ENCODE measurements around the gene BEGAIN.
A peak's percentile ranks its signal among the peaks of the same experiment; 100 is the strongest.

Gene BEGAIN

DNA sequence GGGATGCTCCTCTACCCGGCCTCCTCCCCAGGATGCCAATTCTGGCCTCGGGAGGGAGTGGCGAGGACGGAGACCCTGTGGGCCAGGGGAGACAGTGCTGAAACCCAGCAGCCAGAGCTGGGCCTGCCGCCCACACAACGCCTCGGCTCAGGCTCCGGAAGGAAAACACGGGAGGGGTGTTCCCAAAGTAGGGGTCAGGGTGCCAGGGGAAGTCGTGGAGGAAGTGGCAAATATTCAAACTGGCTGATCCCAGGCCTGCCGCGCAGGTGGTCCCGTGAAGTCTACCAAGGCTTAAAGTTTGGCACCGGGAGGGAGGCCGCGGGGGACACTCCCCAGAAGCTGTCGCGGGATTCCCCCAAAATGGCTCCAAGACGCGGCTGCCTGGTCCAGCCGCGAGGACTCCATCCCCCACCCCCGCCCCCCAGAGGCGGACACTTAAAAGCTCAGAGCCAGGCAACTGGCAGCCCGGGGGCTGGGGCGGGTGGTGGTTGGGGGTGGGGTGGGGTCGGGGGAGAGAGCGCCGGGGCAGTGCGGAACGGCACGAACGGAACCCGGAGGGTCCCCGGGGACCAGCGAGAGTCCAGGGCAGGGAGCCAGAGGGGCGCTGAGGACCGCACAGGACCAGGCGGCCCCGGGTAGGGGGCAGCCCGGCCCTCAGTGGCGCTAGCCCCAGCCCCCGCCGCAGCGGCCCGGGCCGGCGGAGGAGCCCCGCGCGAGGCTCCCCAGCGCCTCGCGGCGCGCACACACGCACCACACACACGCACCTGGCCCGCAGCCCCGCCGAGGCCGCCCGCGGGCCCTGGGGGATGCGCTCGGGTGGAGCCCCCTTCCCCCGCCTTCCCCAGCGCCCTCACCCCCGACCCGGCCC is 20.0 kb downstream of the BEGAIN start:
- no peak for DNase-seq

DNA sequence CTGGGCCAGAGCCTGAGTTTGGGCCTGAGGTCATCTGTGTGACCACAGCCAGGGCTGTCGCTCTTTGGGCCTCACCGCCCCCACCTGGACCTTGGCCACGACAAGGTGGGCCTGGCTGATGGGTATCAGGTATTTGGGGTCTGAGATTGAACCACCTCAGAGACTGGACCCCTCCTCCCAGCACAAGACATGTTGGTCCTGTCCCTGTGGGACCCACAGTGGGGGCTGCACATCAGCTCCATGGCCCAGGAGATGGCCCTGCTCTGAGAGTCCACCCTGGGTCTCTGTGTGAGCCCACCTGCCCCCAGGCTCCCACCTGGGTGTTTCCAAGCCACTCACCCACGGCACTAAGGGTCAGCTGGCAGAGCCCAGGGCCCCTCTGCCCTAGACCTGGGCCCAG is 20.6 kb downstream of the BEGAIN start:
- no peak for DNase-seq

DNA sequence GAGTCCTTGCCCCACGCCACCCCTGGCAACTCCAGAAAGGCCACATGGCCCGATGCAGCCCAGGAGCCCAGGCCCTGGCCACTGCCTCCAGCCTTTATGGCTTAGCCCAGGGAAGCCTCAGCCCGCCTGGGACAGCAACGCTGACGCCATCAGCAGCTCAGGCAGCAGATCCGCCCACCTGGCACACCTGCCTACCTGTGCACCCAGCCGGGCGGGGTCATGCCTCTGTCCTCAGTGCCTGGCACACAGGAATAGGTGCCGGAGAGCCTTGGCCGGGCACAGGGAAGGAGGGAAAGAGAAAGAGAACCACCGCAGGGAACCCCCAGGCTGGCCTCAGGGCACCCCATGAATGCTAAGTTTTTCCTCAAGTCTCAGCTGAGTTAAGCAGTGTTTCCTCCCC is 21.1 kb downstream of the BEGAIN start:
- DNase-seq, result no peak

DNA sequence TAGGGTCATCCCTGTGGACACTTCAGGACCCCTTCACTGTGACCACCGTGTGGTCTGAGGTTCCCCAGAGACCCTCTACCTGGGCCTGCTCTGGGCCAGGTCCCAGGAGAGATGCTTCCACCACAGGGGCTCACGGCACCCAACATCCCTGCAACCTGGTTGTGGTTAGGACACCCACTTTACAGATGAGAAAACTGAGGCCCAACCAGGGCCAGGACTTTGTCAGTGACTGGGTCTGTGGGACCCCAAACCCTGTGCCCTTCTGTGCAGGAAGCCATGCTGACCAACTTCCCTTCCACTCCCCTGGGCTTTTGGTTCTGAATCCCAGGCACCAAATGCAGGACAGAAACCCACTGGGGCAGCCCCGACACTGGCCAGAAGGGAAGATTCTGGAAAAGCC is 21.6 kb downstream of the BEGAIN start:
- DNase-seq, result no peak

DNA sequence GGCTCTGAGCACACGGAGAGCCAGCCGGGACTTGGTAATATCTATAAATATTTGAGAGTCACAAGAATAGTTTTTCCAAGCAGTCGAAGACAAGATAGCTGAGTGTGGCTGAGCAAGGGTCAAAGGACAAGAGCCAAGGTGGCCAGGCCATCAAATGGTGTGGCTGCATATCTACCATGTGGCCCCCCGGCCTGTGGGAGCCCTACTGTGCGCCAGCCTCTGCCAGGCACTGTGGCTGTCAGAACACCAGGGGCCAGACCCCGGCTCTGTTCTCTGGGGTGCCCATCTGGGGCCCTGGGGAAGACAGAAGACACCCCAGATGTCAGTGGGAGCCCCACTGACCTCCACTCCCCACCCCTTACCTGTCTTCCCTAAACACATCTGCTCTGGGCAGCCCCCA is 22.7 kb downstream of the BEGAIN start:
- no peak for DNase-seq

DNA sequence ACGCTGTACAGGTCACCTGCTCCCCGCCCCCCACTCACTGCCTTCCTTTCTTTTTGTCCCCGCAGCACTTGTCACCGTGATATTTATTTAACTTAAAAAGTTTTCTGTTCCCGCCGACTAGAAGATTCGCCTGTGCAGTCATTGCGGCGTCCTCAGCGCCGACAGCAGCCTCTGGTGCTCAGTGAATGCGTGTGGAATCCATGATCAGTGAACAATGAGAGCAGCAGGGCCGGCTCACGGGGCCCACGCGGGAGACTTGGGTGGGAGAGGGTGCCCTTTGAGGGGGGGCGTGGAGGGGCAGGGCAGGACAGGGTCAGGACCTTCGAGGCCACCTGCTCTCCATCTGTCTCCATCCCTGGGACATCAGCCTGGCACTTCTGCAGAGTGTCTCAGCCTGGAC is 24.5 kb downstream of the BEGAIN start:
- DNase-seq, result no peak

DNA sequence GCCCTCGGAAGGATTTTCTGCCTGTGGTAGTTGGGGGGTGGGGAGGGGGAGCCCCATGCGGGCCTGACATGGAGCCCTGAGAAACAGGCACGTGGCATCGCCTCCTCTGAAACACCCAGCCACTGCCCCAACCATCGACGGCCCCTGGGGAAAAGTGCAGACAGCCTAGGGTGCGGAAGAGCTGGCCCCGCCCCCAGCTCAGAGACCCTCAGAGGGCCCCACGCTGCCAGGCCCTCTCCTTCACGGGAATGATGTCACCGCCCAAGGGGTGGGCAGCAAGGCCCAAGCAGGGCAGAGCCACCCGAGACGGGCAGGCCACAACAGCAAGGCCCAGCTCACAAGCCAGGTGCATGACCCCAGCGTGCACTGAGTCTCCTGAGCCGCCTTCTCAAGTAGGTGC is 26.2 kb downstream of the BEGAIN start:
- DNase-seq, result no peak

DNA sequence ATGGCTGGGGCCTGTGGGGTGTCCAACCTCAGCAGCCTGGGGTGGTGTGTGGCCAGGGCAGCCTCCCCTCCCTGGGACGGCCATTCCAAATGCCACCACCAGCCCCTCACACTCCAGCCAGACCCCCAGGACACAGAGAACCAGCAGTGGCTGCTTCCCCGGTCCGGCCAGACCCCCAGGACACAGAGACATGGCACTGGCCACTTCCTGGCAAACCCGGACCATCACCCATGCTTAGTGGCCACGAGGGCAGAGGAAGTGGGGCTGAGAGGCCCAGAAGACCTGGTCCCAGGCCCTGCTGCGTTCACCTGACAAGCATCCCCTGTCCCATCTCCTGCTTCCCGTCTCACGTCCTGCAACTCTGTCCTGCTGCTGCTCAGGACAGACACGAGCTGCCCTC is 26.7 kb downstream of the BEGAIN start:
- no peak for DNase-seq

DNA sequence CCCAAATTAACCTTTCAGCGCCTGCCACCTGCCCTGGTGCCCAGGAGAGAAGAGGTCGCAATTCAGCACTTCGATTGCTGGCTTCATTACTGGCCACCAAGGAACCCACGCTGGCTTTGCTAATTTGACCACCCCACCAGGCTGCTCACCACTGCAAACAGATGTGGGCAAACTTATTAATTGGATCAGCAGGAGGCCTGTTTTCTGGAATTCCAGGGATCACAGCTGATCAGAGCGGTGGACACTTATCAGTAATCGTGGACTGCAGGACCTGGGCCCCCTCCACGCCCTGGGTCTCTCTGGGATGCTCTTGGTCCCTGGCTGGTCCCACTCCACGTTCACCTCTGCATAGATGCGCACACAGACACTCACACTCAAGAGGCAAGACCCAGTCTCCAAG is 27.8 kb downstream of the BEGAIN start:
- no peak for DNase-seq

DNA sequence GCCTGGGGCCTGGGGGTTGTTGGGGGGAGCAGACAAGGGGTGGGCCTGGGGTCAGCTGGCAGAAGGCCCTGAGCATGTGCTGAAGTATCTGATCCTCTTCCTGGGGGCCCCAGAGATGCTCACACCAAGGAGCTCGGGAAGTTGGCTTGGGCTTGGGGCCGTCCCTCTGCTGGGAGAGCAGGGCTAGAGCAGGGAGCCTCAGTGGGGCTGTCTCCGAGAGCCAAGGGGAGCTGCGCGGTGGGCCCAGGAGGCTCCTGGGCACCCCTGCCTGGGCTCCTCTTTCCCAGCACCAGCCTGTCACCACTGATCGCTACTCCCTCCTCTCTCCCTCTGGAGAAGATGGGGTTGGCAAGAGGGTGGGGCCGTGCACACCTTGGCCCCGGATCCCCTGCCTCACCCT is 28.3 kb downstream of the BEGAIN start:
- DNase-seq, result no peak

DNA sequence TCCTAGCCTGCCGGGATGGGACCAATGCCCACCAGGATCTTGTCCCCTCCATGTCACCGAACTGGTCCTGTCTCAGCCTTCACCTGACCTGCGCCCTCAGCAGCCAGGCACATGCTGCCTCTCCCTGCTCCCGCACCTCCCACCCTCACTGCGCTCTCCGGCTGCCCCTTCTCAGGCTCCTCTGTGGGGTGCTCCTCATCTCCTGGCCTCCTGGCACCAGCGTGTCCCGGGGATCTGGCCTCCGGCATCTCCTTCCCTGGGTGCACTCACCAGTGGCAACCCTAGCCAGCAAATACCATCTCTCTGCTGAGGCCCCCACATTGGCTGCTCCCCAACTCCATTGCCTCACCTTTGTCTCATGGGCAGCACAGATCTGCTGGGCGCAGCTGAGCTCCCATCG is 29.0 kb downstream of the BEGAIN start:
- DNase-seq, result no peak

DNA sequence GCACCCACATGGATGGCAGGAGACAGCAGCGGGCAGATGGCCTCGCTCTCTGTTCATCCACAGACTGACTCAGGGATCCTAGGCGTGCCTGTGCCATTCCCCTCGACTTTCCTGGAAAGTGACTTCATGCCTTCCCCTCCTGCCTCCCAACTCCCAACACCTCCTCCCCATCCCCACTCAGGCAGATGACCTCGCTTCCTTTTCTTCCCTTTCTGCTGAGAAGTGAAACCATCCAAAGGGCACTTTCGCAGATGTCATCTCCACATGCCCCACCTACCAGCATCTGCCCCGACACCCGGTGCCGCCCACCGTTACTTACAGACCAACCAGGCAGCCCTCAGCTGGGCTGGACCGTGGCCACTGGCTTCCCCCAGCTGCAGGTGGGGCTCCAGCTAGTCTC is 29.6 kb downstream of the BEGAIN start:
- DNase-seq, result peak; percentile 64

DNA sequence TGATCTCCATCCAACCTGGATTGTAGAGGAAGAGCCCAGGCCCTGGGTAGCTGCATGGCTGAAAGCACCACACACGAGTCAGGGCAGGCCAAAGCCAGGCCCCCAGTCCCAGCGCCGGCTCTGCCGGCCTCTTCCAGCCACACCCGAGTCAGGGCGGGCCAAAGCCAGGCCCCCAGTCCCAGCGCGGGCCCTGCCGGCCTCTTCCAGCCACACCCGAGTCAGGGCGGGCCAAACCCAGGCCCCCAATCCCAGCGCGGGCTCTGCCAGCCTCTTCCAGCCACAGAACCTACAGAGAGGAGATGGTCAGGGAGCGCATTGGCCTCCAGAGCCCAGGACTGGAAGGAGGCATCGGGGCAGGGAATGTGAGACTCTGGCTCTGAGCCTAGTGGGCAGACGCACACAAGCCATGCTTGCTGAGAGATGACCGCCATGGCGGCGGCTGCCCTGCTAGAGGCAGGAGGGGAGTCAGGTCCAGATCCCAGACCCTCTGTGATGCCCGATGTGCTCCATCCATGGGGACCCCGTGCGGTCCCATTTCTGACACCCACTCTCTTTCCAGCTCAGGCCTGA is 30.2 kb downstream of the BEGAIN start:
- DNase-seq, result no peak

DNA sequence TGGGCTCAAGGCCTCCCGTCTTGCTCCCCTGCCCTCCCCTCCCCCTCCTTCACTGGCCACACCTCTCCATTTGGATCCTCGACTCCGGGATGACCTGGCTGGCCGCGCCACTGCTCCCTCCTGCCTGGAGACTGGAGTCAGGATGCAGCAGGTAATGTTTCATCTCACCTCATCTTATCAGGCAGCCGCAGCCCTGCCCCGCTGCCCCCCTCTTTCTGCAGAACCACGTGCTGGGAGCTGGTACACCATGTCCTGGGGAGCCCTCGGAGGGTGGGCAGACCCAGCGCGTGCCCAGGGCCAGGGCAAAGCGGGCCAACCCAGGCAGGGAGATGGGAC is 31.1 kb downstream of the BEGAIN start:
- no peak for DNase-seq

DNA sequence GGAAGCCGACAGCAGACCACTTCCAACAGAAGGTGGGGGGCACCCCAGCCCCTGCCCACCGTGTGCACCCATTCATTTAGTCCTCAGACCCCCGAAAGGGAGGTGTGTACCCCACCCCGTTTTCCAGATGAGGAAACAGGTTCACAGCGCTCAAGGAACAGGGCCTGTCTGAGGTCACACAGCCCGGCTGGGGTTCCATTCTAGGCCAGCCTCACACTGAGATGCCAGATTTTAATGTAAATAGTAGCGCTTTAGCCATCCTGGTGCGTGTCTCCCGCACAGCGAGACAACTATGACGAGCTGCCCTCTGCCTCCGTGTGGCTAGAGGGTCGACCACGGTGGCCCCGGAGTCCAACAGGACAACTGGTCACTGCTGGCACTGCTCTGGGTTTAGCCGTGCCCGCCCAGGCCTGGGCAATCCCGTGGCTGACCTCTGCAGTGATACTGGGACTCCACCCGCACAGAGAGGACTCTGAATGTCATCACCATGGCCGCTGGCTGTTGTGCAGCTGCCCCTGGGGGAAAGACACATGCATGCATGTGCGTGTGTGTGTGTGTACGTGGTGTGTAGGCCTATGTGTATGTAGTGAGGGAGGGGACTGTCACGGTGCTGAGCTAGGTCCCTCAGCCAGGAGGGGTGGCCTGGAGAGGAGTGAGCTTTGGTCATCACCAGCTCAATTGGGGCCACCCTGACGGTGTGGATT is 31.6 kb downstream of the BEGAIN start:
- DNase-seq, result no peak

DNA sequence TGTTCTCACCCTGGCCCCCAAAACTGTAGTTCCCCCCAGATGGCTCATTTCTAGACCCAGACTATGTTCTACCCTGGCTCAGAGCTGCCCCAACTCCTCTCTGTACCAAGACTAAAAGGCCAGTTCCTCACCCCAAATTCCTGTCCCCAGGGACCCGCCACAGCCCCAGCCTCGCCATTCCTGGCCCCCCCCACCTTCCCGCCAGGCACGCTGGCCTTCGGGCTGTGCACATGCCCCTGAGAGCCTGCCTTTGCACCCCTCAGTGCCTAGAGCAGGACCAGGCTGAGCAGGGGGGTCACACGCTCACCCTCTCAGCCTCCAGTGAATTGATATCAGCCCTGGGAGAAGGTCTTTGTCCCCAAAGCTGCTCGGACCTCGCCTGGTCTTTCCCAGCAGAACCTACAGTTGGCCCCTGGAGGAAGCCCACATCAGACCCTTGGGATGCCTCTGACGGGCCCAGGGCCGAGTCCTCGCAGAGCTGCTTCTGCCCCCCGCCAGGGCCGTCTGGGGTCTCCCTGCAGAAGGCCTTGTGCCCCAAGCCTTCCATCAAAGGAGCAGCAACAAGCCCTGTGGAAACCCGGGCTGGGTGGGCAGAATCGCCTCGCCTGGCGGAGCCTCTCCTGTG is 32.4 kb downstream of the BEGAIN start:
- no peak for DNase-seq

DNA sequence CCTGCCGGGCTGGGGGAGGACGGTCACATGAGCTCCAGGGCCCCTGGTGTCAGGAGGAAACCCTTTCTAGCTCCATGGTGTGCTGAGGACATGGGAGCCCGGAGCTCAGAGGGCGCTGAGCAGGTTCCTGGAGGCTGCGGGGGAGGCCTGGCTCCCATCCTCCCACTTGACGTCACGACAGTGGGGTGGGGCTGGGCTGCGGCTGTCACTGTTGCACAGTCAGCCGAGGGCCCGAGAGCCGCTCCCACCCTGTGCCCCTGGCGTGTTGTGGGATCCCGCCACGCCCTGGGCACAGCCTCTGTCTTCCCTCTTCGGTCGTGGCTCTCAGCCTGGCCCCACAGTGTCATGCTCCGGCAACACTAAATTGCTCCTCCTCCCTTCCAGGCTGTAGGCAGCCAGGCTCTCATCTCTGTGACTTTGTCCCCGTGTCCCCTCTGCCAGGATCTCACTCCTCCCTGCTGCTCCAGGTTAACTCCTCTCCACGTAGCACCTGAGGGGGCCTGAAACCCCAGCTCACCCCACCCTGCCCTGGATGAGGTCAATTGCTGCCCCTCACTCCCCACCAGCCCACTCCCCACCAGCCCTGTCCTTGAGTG is 33.0 kb downstream of the BEGAIN start:
- peak; percentile 57 for DNase-seq

DNA sequence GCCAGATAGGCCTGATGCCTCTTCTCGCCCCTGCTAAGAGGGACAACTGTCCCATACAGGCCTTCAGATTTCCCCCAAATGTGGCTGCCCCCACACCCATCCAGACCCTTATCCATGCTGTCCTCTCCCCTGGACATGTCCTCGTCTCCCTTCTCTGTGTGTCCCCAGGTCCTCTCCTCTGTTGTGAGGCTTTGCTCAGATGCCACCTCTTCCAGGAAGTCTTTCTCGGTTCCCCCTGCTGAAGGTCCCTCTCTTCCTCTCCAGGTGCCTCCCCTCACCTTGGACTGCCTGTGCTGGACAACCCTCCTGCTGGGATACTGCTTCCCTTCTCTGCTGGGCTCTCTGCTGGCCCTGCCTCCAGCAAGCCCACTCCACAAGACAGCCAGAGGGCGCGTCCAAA is 33.7 kb downstream of the BEGAIN start:
- no peak for DNase-seq

DNA sequence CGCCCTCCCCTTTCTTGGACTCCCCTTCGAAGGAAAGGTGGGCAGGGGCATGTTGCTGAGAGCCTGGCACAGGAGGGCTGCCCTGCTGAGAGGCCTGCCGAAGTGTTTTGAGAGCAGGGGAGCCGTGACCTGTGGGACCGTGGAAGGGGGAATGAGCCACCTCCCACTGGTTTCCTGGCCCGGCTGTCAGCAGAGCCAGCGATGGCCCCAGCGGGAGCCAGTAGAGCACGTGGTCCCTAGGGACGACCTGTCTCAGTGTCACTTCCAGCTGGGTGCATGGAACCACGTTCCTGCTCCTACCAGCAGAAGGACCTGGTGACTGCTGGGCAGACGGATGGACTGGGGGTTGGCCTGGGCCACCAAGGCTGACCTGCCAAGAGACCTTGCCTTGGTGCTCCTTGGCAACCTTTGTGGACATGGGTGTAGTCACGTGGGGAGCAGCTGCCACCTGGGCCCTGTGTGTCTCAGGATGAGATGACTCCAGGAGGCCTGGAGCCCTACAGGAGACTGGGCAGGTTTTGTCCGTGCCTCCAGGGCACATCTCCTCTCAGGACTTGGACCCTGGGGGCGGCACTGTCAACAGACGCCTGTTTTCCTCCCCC is 34.6 kb downstream of the BEGAIN start:
- DNase-seq, result no peak

DNA sequence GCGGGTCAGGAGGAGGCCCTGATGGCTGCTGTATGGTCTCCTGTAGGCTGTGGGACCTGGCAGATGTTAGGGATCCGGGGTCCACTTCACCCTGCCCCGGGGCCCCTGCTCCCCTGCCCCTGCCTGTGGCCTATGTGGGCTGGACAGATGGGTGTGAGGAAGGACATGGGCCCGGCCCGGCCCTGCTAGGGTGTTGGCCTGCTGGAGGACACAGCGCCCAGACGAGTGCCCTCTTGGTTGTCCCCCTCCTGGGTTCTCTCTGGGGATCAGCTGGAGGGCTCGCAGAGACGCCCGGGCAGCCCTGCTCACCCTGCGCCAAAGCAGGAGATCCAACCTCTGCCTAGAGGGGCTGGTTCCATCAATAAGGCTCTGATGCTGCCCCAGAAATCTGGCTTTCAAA is 36.2 kb downstream of the BEGAIN start:
- DNase-seq, result no peak

DNA sequence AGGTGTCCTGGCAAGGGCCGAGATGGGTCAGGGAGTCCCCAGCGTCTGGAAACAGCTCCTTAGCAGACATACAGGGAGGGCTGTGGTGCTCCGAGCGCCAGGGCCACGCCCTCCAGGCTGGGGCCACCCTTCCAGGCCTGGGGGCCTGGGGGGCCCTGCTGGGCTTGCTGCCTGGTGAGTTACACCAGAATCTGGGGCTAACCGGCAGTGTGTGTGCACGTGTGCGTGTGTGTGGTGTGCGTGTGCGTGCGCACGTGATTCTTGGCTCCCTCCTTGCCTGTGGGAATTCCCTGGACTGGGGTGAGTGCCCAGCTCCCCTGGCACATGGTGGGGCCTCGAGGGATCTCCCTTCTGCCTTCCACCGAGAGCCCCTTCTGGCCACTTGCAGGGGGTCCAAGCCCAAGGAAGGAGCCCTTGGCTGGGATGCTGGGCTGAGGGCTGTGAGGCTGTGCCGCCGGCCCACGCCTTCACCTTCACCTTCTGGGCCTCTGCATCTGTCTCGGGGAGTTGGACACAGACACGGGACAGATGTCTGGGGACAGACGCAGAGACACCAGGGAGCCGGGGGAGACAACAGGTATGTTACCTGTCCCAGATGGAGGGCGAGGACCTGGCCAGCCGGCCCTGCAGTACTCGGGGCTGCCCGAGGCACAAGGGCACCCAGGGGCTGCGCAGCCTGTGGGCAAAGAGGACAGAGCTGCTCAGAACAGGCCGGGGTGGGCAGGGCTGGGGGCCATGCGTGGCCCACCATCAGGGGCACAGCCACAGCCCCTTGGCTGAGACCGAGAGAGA is 37.2 kb downstream of the BEGAIN start:
- DNase-seq, result no peak

DNA sequence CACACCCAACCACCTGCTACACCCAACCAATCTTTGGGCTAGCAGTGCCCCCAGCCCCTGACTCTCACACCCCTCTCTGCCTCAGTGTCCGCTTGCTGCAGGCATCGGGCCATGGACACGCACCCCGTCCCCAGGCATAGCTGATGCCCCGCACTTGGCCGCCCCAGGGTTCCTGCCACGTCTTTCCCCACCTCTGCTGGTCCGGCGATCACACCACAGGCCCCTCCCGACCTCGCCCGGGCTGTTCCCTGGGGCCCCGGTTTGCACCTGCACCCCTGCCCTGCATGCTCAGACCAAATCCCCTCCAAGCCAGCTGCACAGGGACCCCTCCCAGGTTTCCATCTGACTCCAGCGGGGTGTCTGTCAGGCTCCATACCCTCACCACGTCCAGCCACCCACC is 38.3 kb downstream of the BEGAIN start:
- DNase-seq, result no peak
